ENCODE measurements around the gene HEYL.
"Not testable (repeated sequence)": the region's sequence is repeated elsewhere in the genome, so short reads cannot be mapped to it uniquely, and the experiment has no call there.

Gene HEYL

GRCh38 chr1:39608921-39609320, 30.5 kb downstream of the HEYL start:
- Histone ChIP-seq H3K79me2 (no peaks in the 10 kb centered on the region), H3K4me3 (ENCODE audit: low read depth, low read length) (no peak overlapping the region), H3K27ac (no peak overlapping the region), H3K9me3 (ENCODE audit: control insufficient read depth, low read length) (no peaks in the 10 kb centered on the region), H3K4me1 (no peaks in the 10 kb centered on the region), H3K4me2 (ENCODE audit: low read length) (no peak overlapping the region), H3K27me3 (ENCODE audit: control insufficient read depth, insufficient read depth, low read length) (no peaks in the 10 kb centered on the region), H2AFZ (no peak overlapping the region), H3K36me3 (ENCODE audit: control insufficient read depth, insufficient read depth, low read length) (no peaks in the 10 kb centered on the region), H3K9ac (no peak overlapping the region)
- TF ChIP-seq CTCF (IDR thresholded peaks at IDR 0.05): no peak

GRCh38 chr1:39603677-39604076, 35.8 kb downstream of the HEYL start:
- H3K4me1 ChIP-seq; H3K9ac ChIP-seq; H3K27ac ChIP-seq; H2AFZ ChIP-seq; H3K36me3 ChIP-seq (ENCODE audit: control insufficient read depth, insufficient read depth, low read length); H3K79me2 ChIP-seq; H3K4me3 ChIP-seq (ENCODE audit: low read depth, low read length); H3K4me2 ChIP-seq (ENCODE audit: low read length); H3K9me3 ChIP-seq (ENCODE audit: control insufficient read depth, low read length); H3K27me3 ChIP-seq (ENCODE audit: control insufficient read depth, insufficient read depth, low read length): not testable (repeated sequence)

- H3K9me3 ChIP-seq (ENCODE audit: control insufficient read depth, low read length); H3K27ac ChIP-seq; H3K4me2 ChIP-seq (ENCODE audit: low read length); H3K27me3 ChIP-seq (ENCODE audit: control insufficient read depth, insufficient read depth, low read length); H3K9ac ChIP-seq; H3K36me3 ChIP-seq (ENCODE audit: control insufficient read depth, insufficient read depth, low read length); H2AFZ ChIP-seq; H3K4me3 ChIP-seq (ENCODE audit: low read depth, low read length); H3K4me1 ChIP-seq; H3K79me2 ChIP-seq: not testable (repeated sequence)
Measured at GRCh38 chr1:39601667-39602255, 37.7 kb downstream of the HEYL start.

- Histone ChIP-seq H3K79me2 (no peaks in the 10 kb centered on the region), H3K27me3 (ENCODE audit: control insufficient read depth, insufficient read depth, low read length) (no peaks in the 10 kb centered on the region), H3K27ac (no peak overlapping the region)
Measured at GRCh38 chr1:39596163-39596562, 43.3 kb downstream of the HEYL start.

GRCh38 chr1:39593386-39593785, 46.1 kb downstream of the HEYL start:
- no peak overlapping the region for H3K4me2 ChIP-seq (ENCODE audit: low read length)
- no peak overlapping the region for H3K27ac ChIP-seq
- H3K9ac ChIP-seq: no peak overlapping the region
- no peaks in the 10 kb centered on the region for H3K79me2 ChIP-seq
- no peak for TF ChIP-seq CTCF (IDR thresholded peaks at IDR 0.05)
- H3K4me3 ChIP-seq (ENCODE audit: low read depth, low read length): no peak overlapping the region
- no peaks in the 10 kb centered on the region for H3K36me3 ChIP-seq (ENCODE audit: control insufficient read depth, insufficient read depth, low read length)
- no peaks in the 10 kb centered on the region for H3K27me3 ChIP-seq (ENCODE audit: control insufficient read depth, insufficient read depth, low read length)
- H3K4me1 ChIP-seq: no peaks in the 10 kb centered on the region
- no peaks in the 10 kb centered on the region for H3K9me3 ChIP-seq (ENCODE audit: control insufficient read depth, low read length)
- H2AFZ ChIP-seq: no peak overlapping the region

More at GRCh38 chr1:39596163-39596562, 43.3 kb downstream of the HEYL start:
- no peak for TF ChIP-seq CTCF (IDR thresholded peaks at IDR 0.05)
- H3K9me3 ChIP-seq (ENCODE audit: control insufficient read depth, low read length): no peaks in the 10 kb centered on the region
- H3K9ac ChIP-seq: no peak overlapping the region
- no peak overlapping the region for H3K4me2 ChIP-seq (ENCODE audit: low read length)
- no peak overlapping the region for H3K4me3 ChIP-seq (ENCODE audit: low read depth, low read length)
- H2AFZ ChIP-seq: no peak overlapping the region
- no peaks in the 10 kb centered on the region for H3K4me1 ChIP-seq
- H3K36me3 ChIP-seq (ENCODE audit: control insufficient read depth, insufficient read depth, low read length): no peaks in the 10 kb centered on the region

GRCh38 chr1:39592069-39592468, 47.4 kb downstream of the HEYL start:
- H3K36me3 ChIP-seq (ENCODE audit: control insufficient read depth, insufficient read depth, low read length): no peaks in the 10 kb centered on the region
- H3K79me2 ChIP-seq: no peaks in the 10 kb centered on the region
- H3K27ac ChIP-seq: no peak overlapping the region
- no peaks in the 10 kb centered on the region for H3K4me1 ChIP-seq
- H3K4me3 ChIP-seq (ENCODE audit: low read depth, low read length): no peak overlapping the region
- H3K4me2 ChIP-seq (ENCODE audit: low read length): no peak overlapping the region
- H3K9me3 ChIP-seq (ENCODE audit: control insufficient read depth, low read length): no peaks in the 10 kb centered on the region
- H3K9ac ChIP-seq: no peak overlapping the region
- H2AFZ ChIP-seq: no peak overlapping the region
- no peak for TF ChIP-seq CTCF (IDR thresholded peaks at IDR 0.05)
- H3K27me3 ChIP-seq (ENCODE audit: control insufficient read depth, insufficient read depth, low read length): no peaks in the 10 kb centered on the region
